Gastroesophageal sphincter (tissue), 3 donors: ENCODE data around the gene OTOF.

Experiments used
- CTCF ChIP-seq, 4 experiments: fragments of 200-600 bp in 2 of 4; fragments of 450-650 bp in 2 of 4; sonication (generic) in 1 of 4; IDR thresholded peaks; one replicate each; pipeline ENCODE4 v1.5.1; 2017 to 2019; ENCODE audit warnings: antibody characterized with exemption in 4 of 4, mild to moderate bottlenecking in 2 of 4, moderate library complexity in 2 of 4
- POLR2A ChIP-seq, 2 donors: fragments of 450-650 bp; IDR thresholded peaks; one replicate each; pipeline ENCODE4 v1.6.1; 2017; ENCODE audit warnings: antibody characterized with exemption in 2 of 2, mild to moderate bottlenecking in 2 of 2, moderate library complexity in 1 of 2
- POLR2AphosphoS5 ChIP-seq: sonication (generic); formaldehyde crosslinking; IDR thresholded peaks from one replicate; pipeline ENCODE4 v1.6.1; 2017; ENCODE audit warnings: antibody characterized with exemption

GRCh38 chr2:26450031-26450635 lies 27.8 kb downstream of the OTOF start:
- TF ChIP-seq CTCF (IDR thresholded peaks at IDR 0.05) (no peak), POLR2A (IDR thresholded peaks at IDR 0.05) (no peak), POLR2AphosphoS5 (no peak)
